ENCODE data around the gene ANXA11. TPM values are rescaled to one million over a fixed set of nuclear protein-coding genes. Genes with fewer than 3 reads are reported as not detected.

The ANXA11 gene
- total RNA-seq, 2 donors from 2014 or later = 158 to 174 TPM

DNA sequence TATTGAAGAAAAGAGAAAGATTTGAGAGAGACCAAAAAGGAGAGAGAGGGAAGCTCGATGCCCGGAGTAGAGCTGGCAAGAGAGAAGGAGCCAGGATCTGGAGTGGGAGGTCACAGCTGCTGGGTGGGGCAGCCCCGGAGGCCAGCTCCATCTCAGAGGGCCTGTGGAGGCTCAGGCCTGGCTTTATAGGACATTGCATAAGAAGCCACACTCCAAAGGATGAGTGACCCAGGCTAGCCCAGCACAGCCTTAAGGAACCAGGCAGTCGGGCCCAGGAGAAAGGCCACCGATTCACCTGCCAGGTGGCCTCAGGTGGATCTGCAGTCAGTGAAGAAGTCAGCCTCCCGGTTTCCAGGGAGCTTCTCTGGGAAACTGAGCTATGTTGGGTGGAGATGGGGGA, 72.1 kb downstream of the ANXA11 start:
- WGBS = 58% methylated on average over 6 of the region's 6 CpGs
- Histone ChIP-seq H3K36me3 (no peaks in the 10 kb centered on the region), H3K4me3 (peak overlapping the region; percentile 23 to 28), H3K4me1 (replicated peaks) (no peaks in the 10 kb centered on the region), H3K27ac (peak overlapping the region in 1 of 2 donors; percentile 30), H3K9me3 (no peaks in the 10 kb centered on the region), H3K27me3 (replicated peaks; ENCODE audit: insufficient read depth) (no peaks in the 10 kb centered on the region)
- TF ChIP-seq POLR2AphosphoS5 (IDR thresholded peaks at IDR 0.05) (no peak), POLR2A (IDR thresholded peaks at IDR 0.05) (no peak)
- TF ChIP-seq, protein P1, sequence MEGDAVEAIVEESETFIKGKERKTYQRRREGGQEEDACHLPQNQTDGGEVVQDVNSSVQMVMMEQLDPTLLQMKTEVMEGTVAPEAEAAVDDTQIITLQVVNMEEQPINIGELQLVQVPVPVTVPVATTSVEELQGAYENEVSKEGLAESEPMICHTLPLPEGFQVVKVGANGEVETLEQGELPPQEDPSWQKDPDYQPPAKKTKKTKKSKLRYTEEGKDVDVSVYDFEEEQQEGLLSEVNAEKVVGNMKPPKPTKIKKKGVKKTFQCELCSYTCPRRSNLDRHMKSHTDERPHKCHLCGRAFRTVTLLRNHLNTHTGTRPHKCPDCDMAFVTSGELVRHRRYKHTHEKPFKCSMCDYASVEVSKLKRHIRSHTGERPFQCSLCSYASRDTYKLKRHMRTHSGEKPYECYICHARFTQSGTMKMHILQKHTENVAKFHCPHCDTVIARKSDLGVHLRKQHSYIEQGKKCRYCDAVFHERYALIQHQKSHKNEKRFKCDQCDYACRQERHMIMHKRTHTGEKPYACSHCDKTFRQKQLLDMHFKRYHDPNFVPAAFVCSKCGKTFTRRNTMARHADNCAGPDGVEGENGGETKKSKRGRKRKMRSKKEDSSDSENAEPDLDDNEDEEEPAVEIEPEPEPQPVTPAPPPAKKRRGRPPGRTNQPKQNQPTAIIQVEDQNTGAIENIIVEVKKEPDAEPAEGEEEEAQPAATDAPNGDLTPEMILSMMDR (IDR thresholded peaks at IDR 0.05) = no peak
- intact Hi-C loops (cut with DNase I) = no loop called here
- DNase-seq (ENCODE audit: low spot score) = no peak

DNA sequence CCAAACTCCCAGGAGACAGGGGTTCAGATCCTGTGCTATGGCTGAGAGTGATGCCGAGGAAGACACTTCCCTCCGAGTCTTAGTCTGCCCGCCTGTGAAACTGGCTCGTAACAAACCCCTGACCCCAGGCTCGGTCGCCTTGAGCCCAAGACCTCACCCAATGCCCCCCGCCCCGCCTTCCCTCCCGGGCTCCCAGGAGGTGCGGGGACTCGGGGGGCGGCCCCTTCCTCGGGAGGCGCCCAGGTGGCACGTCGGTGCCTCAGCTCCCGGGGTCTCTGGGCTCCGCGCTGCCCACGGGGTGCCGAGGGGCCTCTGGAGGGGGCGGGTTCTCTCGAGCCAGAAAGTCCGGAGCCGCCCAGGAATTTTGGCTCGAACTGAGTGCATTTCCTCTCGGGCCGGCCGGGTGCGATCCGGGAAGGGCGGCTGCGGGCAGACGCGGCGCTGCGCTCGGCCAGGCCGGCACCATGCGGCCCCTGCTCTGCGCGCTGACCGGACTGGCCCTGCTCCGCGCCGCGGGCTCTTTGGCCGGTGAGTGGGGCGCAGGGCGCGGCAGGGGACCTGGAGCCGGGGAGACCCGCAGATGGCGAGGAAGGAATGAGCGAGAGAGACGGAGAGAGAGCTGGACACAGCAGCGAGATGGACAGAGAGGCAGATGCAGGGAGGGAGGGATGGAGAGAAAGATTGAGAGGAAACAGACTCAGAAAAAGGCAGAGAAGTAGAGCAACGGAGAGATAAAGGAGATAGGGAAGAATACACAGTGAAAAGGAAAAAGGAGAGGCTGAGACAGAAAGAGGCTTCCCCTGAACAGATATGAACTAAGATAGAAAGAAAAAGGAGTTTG, 72.8 kb downstream of the ANXA11 start, which contains the start of gene PLAC9:
Gene PLAC9, plus strand, starts transcription at position 432 of the 841 bp plus-strand sequence. Its CDS starts 33 bp downstream, at position 465.
- 5% methylated on average over 33 of the region's 58 CpGs for WGBS
- DNase-seq (ENCODE audit: low spot score) = no peak
- intact Hi-C loops (cut with DNase I) = no loop called here

DNA sequence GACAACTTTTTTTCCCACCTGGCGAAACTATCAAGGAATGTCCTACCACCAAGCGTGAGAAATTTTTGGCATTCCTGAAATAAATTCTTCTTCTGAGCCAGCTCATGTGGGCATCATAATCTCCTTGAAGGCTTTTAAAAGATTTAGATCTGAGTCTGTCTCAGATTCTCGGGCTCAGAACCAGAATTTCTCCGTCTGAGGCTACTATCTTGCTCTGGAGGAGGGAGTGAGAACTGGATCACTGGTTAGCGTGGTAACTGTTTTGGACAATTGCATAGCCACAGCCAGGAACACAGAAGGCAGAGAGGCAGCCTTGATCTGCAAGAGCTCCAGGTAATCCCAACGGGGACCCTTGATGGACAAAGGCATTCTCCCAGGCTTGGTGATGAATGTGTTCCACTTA, 73.8 kb downstream of the ANXA11 start:
- H3K4me1 ChIP-seq (replicated peaks) = no peaks in the 10 kb centered on the region
- no peaks in the 10 kb centered on the region for H3K9me3 ChIP-seq
- no peak overlapping the region for H3K4me3 ChIP-seq
- H3K27ac ChIP-seq = no peak overlapping the region
- no peaks in the 10 kb centered on the region for H3K36me3 ChIP-seq
- intact Hi-C loops (cut with DNase I) = no loop called here
- H3K27me3 ChIP-seq (replicated peaks; ENCODE audit: insufficient read depth) = no peaks in the 10 kb centered on the region
- WGBS = 83% methylated on average over 6 of the region's 6 CpGs
- DNase-seq (ENCODE audit: low spot score) = no peak
- TF ChIP-seq POLR2AphosphoS5 (IDR thresholded peaks at IDR 0.05) = no peak
- TF ChIP-seq POLR2A (IDR thresholded peaks at IDR 0.05) = no peak

More for the DNA sequence above, 72.8 kb downstream of the ANXA11 start, which contains the start of gene PLAC9:
- Histone ChIP-seq H3K27ac (peak within 1 kb of the TSS in 1 of 2 donors; percentile 30), H3K36me3 (no peaks in the 10 kb centered on the region), H3K4me3 (peak within 1 kb of the TSS; percentile 23 to 28), H3K27me3 (replicated peaks; ENCODE audit: insufficient read depth) (no peaks in the 10 kb centered on the region), H3K9me3 (no peaks in the 10 kb centered on the region), H3K4me1 (replicated peaks) (no peaks in the 10 kb centered on the region)
- TF ChIP-seq POLR2A (IDR thresholded peaks at IDR 0.05) (no peak), POLR2AphosphoS5 (IDR thresholded peaks at IDR 0.05) (no peak)
- TF ChIP-seq, protein P1 (IDR thresholded peaks at IDR 0.05) = no peak

DNA sequence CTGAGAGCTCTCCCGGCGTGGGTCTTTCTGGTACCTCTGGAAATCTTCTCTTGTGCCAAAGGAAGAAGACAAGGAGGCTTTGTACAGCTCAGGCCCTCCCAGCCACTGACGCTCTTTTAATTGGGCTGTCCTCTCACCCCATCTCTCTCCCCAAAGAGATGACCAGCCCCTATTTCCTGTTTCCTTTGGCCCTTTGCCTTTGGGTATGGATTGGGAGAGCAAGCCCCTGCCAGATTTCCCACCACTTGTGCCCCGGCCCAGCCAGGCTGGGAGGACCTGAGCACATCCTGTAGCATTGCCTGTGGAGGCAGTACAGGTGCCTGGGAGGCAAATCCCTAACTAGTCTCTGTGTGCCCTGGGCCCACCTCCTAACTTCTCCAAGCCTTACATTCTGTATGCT, 78.5 kb downstream of the ANXA11 start:
- Histone ChIP-seq H3K27ac (no peak overlapping the region), H3K4me1 (replicated peaks) (no peaks in the 10 kb centered on the region), H3K36me3 (no peaks in the 10 kb centered on the region), H3K9me3 (no peaks in the 10 kb centered on the region), H3K27me3 (replicated peaks; ENCODE audit: insufficient read depth) (no peaks in the 10 kb centered on the region), H3K4me3 (no peak overlapping the region)
- WGBS = 30% methylated on average over 4 of the region's 4 CpGs
- intact Hi-C loops (cut with DNase I) = no loop called here
- no peak for DNase-seq (ENCODE audit: low spot score)
- TF ChIP-seq POLR2A (IDR thresholded peaks at IDR 0.05) = no peak
- TF ChIP-seq POLR2AphosphoS5 (IDR thresholded peaks at IDR 0.05) = no peak
- TF ChIP-seq, protein P1 (IDR thresholded peaks at IDR 0.05) = no peak

DNA sequence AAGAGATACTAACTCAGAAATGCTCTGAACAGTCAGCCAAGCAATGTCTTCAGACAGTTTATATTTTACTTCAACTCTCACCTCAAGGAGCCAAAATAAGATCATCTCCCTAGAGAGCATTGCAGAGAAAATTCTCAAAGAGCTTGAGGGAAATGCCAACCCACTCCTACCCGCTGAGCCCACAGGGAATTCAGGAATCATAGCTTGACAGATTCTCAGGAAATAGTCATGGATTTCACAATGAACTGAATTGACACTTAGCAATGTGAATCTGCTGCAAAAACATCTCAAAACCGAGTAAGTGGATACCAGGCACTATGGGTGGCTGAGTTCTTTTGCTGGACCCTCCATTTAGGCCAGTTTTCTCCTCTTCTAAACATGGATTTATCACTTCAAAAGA, 82.6 kb downstream of the ANXA11 start:
- TF ChIP-seq, protein P1 (IDR thresholded peaks at IDR 0.05) = no peak
- TF ChIP-seq POLR2A (IDR thresholded peaks at IDR 0.05) = no peak
- no peak for TF ChIP-seq POLR2AphosphoS5 (IDR thresholded peaks at IDR 0.05)
- H3K27ac ChIP-seq = no peak overlapping the region
- H3K4me1 ChIP-seq (replicated peaks) = no peaks in the 10 kb centered on the region
- no peaks in the 10 kb centered on the region for H3K27me3 ChIP-seq (replicated peaks; ENCODE audit: insufficient read depth)
- H3K36me3 ChIP-seq = no peaks in the 10 kb centered on the region
- intact Hi-C loops (cut with DNase I) = no loop called here
- DNase-seq (ENCODE audit: low spot score) = no peak
- no peak overlapping the region for H3K4me3 ChIP-seq
- 75% methylated on average over 2 of the region's 2 CpGs for WGBS
- H3K9me3 ChIP-seq = no peaks in the 10 kb centered on the region

Measured in prostate gland (tissue), 2 donors.